GM04503 (cell line): Measurements from ENCODE around the gene PRKAR2A.
"Not testable (repeated sequence)": the region's sequence is repeated elsewhere in the genome, so short reads cannot be mapped to it uniquely, and the experiment has no call there.

ENCODE experiments used
- DNase-seq: peaks from one replicate; pipeline ENCODE4 v3.0.0-alpha.2; 2012; ENCODE audit warnings: low read depth

PRKAR2A gene

GRCh38 chr3:48725185-48725855 is 122.4 kb downstream of the PRKAR2A start:
- DNase-seq: not testable (repeated sequence)

GRCh38 chr3:48723725-48724124 is 123.9 kb downstream of the PRKAR2A start:
- no peak for DNase-seq

GRCh38 chr3:48723293-48723692 is 124.4 kb downstream of the PRKAR2A start:
- not testable (repeated sequence) for DNase-seq

- peak; percentile 83 for DNase-seq
These were observed 130.5 kb downstream of the PRKAR2A start, which contains the start of gene IP6K2 for GRCh38 chr3:48716982-48717746. Gene IP6K2, minus strand, starts transcription at chr3:48717221. Its CDS starts 21,930 bp downstream, at chr3:48695291.

GRCh38 chr3:48716508-48716981 is 131.1 kb downstream of the PRKAR2A start:
- DNase-seq: no peak

GRCh38 chr3:48715174-48715800 is 132.4 kb downstream of the PRKAR2A start:
- peak; percentile 55 for DNase-seq

GRCh38 chr3:48711727-48712126 is 135.9 kb downstream of the PRKAR2A start:
- no peak for DNase-seq

GRCh38 chr3:48709051-48709461 is 138.6 kb downstream of the PRKAR2A start:
- no peak for DNase-seq

- peak; percentile 35 for DNase-seq
These were observed 139.2 kb downstream of the PRKAR2A start for GRCh38 chr3:48708481-48708889.

- no peak for DNase-seq
These were observed 140.5 kb downstream of the PRKAR2A start for GRCh38 chr3:48707157-48707556.

- no peak for DNase-seq
These were observed 145.3 kb downstream of the PRKAR2A start for GRCh38 chr3:48702320-48702920.

- no peak for DNase-seq
These were observed 146.8 kb downstream of the PRKAR2A start for GRCh38 chr3:48700731-48701405.

- DNase-seq: no peak
These were observed 148.8 kb downstream of the PRKAR2A start for GRCh38 chr3:48698891-48699290.

- no peak for DNase-seq
These were observed 149.7 kb downstream of the PRKAR2A start for GRCh38 chr3:48697952-48698351.

- no peak for DNase-seq
These were observed 151.1 kb downstream of the PRKAR2A start for GRCh38 chr3:48696601-48697000.
